ELF-1 (cell line): ENCODE data around the gene MAP1S.

Experiments
- DNase-seq: peaks from one replicate; pipeline ENCODE4 v3.0.0-alpha.2; 2016; ENCODE audit warnings: low read depth, low spot score

The MAP1S gene

DNA sequence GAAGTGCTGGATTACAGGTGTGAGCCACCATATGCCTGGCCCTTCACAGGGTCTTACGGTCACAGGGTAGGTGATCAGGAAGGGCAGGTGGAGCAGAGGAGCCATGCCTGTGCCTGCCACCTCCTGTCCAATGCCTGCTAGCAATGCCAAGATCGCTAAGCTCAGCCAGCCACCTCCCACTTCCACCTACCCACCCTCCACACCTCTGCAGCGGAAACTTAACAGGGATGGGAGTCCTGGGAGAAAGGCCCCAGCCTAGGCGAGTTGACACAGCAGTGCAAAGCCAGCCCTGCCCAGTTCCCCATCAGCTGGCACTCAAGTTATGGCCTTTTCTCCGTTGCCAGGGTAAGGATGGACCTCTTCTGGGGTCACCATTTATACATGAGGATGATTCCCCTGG lies 16.1 kb downstream of the MAP1S start:
- no peak for DNase-seq

DNA sequence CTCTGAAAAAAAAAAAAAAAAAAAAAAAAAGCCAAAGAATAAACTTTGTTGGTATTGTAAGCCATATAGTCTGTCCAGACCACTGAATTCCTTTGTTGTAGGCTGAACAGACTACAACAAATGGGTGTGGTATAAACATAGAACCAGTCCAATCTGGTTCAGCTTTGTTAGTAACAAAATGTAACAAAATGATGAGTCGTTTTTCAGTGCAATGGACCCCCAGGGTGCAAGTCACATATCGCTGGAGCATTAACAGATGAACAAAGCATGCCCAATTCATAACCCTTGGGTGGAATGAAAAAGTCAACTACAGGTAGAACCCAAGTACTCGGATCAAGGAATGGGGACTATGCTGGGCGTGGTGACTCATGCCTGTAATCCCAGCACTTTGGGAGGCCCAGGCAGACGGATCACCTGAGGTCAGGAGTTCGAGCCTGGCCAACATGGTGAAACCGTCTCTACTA lies 18.4 kb downstream of the MAP1S start:
- DNase-seq: no peak

DNA sequence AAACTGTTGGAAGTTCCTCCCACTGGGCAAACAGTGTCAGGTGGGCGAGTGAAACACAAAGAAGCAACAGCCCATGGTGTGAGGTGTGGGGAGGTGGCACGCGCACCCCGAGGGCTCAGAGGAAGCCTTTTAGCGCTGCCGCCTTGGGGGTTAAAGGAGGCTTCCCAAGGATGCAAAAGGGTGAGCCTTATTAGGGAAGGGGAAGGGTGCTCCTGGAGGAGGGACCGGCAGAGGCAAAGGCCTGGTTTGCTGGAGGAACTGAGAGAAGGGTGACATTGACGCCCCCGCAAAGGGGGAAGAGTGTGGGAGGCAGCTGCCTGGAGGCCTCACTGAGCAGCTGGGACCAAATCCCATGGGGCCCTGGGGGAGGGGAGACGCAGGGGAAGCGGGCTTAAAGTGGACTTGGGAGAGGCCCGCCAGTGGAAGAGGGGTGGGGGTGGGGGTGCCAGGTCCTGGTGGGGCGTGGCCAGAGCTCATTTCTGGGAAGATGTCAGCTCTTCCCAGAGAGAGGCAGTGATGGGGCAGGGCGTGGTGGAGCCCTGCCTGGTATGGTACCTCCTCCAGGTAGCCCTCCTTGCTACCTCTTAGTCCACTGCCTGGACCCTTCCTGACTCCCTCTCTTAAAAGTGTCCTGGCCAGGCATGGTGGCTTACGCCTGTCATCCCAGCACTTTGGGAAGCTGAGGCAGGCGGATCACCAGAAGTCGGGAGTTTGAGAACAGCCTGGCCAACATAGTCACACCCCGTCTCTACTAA lies 20.0 kb downstream of the MAP1S start:
- no peak for DNase-seq

DNA sequence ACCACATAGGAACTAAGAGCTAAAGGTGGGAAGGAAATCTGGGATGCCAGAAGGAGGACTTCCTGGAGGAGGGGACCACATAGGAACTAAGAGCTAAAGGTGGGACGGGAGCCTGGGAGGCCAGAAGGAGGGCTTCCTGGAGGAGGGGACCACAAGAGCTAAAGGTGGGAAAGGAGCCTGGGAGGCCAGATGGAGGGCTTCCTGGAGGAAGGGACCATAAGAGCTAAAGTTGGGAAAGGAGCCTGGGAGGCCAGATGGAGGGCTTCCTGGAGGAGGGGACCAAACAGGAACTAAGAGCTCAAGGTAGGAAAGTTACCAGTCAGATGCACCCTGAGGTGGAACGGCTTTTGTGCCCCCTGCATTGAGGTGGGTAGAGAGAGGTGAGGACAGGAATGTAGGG lies 22.2 kb downstream of the MAP1S start:
- no peak for DNase-seq

DNA sequence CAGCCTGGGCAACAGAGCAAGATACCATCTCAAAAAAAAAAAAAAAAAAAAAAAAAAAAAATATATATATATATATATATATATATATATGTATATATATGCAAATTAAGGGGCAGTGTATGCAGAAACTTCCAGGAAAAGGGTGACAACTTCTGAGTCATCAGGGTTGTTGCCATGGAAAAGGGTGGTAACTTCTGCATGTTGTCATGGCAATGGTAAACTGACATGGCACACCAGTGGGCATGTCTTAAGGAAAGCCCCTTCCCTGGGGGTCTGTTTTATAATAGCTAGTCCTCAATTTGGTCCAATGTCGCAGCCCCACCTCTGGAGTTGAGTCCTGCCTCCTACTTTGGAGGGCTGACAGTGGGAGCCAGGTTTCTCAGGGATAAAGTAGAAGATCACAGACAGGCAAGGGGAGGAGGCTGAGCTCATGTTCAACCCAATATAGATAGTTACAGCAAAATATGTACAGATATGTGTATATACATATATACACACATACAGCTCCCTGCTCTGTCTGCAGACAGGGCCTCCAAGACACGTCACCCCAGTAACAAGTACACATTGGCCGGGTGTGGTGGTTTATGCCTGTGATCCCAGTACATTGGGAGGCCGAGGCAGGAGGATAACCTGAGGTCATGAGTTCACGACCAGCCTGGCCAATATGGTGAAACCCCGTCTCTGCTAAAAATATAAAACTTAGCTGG lies 24.7 kb downstream of the MAP1S start:
- DNase-seq: no peak

DNA sequence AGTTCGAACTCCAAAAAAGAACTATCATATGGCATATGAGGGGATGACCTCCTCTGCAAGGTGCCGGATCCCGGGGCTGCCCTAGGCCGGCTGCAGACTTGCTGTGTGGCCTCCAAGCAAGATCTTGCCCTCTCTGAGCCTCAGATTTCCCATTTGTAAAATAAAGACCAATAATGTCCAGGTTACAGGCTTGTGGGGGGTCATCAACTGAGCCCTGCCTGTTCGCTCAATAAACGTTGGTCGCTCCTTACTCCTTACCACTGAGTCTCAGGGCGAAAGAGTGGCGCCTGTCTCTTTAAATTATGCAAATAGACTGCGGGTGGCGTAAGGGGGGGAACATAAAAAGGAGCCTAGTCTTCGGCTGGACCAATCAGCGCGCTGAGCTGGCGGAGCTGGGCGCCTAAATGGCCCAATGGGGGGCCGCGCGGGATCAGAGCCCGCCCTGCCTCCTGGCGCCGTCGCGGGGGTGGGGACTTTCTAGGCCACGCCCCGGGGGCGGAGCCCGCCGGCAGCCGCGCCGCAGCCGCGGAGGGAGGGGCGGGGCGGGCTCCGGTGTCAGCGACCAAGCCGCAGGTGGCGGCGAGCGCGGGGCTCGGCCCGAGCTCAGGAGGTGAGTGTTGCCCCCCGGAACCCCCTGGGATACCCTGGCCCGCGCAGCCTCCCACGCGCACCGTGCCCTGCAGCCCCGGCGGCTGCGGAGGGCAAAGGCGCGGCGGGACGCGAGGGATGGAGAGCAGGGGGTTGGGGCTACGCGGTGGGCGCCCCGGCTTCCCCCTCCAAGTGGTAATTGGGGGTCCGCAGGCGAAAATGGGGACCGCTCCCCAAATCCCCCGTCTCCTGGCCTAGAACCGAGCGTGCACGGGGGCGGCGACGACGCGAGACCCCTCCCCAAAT lies 28.2 kb downstream of the MAP1S start:
- peak; percentile 96 for DNase-seq

DNA sequence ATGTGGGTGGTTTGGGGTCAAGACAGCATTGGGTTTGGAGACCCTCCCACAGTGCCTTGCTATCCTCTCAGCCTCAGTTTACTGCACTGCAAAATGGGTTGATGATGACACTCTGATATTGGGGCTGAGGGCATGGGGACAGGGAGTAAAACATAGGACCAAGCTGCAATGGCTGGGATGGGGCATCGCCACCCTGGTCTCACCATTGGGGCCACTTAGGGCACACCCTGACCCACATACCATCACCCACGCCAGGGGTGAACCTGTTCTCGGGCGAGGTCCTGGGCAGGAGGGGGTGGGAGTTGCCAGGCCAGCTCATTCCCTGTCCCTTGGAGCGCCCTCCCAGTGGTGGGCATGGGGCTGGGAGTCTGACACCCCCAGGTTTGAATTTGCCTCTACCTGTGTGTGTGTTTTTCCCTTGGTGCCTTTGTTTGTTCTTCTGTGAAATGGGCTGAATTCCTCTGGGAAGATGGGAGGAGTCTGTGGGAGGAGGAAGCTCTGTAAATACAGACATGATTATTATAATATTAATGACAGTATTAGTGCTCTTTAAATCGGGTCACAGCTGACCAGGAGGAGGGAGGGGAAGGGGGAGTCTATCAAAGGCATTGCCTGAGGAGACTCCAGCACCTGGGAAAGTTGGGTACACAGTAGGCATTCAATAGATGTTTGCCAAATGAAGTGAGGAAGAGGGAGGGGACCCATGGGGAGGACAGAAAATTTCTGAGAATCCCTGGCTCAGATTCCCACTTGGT lies 29.8 kb downstream of the MAP1S start:
- DNase-seq: no peak

DNA sequence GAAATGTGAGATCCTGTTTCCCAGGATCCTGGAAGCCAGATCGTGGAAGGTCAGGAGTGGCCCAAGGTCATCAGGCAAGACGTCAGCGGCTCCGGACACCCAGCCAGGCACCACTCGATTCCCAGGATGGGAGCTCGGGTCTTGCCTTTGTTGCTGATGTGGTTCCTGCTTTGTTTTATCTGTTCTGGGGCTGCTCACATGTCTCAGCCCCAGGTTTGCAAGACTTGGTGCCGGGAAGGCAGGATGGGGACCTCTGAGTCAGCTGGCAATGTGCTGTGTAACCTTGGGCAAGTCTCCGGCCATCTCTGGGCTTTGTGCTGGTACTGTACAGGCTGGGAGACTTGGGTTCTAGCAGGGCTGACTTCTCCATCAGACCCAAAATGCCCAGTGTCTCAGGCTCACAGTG lies 30.6 kb downstream of the MAP1S start:
- DNase-seq: no peak

DNA sequence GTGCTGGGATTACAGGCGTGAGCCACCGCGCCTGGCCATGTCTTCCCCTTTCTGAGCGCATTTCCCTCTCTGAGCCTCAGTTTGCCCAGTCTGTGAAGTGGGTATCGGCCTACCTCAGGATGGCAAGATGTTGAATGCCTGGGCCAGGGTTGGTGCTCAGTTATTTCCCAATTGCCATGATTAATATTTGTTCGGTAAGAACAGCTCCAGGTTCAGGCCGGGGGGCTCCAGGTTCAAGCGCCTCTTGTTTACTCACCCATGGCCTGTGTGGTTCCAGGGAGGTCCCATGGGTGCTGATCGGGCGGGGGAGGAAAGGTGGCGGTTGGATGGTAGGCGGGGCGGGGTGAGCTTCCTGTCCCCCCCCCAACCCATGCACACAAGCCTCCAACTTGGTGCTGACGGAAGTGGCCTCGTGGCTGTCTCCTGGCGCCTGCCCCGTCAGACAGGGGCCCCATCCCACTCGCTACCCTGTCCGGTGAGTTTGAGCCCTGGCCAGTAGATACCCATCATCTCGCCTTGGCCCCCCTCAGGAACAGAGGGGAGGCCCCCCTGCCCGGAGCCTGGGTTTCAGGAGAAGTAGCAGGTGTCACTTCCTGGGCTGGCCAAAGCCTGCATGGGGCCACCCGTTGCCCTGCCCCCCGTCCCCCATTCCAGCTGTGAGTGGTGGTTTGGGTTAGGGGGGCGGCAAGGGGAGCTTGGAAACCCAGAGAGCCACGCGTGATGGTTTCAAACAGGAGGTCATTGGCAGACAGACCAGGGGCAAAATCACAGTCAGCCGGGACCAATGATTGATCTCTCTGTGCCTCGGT lies 32.0 kb downstream of the MAP1S start, which contains the start of gene FCHO1:
Gene FCHO1, plus strand, starts transcription at position 375 of the 809 bp plus-strand sequence. CDS start 3,688 bp downstream, outside the sequence.
- no peak for DNase-seq

DNA sequence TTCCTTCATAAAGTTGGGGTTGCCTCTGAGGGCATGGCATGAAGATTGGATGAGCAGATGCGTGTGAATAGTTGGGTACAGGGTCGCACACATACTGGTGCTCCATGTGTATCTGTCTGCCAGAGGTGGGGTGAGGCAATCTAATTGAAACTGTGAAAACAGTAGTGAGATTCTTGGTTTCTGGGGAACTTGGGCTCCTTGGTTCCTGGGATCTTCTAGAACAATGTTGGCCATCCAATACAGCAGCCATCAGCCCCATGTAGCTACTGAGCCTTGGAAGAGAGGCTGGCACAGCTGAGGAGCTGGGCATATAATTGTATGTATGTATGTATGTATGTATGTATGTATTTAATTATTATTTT lies 32.6 kb downstream of the MAP1S start:
- no peak for DNase-seq

DNA sequence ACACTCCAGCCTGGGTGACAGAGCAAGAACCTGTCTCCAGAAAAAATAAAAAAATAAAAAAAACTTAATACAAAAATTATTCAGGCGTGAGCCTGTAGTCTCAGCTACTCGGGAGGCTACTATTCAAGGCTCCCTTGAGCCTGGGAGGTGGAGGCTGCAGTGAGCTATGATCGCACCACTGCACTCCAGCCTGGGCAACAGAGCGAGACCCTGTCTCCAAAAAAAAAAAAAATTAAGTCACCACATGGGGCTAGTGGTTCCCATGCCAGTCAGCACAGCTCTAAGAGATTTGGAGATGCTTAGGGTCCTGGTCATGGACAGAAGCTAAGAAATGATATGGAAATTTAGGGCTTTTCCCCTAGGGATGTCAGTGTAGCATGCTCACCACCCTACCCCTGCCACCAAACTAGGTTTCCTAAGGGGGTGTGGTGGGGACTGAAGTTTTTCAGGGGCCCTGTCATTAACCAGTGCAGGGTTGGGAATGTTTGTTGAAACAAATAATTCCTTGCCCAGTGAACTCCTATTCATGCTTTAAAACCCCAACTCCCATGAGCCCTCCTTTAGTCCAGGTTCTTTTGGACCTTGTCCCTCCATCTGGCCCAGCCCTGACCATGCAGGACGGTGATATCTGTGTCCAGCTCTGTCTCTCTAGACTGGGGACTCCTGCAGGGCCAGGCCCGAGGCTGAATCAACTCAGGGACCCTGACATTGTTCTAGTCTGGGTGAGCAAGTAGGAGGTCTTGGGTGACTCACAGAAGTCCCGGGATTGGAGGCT lies 33.8 kb downstream of the MAP1S start:
- DNase-seq: no peak

DNA sequence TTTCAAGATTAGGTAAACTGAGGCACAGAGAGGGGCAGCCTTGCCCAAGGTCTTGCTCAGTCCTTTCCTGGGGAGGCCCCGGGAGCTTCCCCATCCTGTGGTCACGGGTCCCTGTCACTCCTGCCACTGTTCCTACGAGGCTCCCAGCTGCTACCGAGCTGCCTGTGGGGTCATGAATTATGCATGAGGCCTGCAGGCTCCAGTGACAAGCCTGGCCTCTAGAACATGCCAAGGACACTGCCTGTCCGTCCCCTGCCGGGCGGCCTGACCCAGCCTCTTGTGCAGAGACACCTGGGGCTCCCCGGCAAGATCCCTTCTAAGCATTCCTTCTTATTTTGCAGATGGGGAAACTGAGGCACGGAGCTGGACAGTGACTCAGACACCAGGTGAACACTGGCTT lies 34.7 kb downstream of the MAP1S start:
- DNase-seq: no peak

DNA sequence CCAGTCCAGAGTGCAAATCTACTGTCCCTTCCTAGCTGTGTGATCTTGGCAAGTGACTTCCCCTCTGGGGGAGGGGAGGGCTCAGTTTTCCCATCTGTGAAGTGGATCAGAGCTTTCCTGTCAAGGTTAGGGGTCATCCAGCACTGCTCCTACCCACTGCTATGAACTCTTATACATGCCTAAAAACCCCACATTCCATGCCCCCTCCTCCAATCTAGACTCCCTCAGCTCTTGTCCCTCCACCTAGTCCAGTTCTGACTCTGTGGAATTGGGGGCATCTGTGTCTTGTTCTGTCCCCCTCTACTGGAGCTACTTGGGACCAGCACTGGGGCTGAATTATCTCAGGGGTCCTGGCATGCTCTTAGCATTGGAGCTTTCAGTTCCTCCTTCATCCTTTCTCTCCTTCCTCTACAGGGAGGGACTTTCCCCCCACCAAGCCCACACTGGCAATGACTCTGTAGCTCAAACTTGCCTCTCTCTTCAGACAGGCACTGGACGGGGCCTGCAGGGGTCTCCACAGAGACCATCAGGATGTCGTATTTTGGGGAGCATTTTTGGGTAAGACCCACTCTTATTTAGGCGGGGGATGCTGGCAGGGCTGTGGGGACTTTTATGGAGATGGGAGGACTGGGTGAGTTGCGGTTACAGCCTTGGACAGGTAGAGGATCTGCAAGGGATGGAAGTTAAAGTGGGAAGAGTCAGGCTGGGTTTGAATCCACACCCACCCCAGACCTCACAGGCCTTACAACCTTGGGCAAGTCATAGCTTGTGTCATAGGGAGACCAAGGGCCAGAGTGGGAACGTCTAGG lies 35.6 kb downstream of the MAP1S start:
- no peak for DNase-seq

DNA sequence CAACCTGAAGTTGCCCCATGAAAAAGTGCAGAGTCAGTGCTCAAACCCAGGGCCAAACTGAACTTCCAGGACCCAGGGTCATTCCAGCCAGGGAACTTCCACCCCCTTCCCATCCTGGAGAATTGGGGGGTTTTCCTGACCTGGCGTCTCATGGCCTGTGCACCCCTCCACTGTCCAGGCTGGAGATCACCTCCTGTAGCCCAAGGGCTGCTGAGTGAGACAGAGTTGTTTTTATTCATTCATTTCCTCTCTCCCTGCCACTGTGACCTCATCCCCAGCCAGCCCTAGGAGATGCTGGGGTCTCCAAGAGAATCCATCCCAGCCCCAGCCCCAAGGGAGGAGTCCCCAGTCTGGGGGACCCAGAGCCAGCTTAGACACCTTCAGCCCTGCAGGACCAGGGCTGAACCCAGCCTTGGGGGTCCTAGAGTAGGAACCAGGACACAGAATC lies 36.2 kb downstream of the MAP1S start:
- no peak for DNase-seq

DNA sequence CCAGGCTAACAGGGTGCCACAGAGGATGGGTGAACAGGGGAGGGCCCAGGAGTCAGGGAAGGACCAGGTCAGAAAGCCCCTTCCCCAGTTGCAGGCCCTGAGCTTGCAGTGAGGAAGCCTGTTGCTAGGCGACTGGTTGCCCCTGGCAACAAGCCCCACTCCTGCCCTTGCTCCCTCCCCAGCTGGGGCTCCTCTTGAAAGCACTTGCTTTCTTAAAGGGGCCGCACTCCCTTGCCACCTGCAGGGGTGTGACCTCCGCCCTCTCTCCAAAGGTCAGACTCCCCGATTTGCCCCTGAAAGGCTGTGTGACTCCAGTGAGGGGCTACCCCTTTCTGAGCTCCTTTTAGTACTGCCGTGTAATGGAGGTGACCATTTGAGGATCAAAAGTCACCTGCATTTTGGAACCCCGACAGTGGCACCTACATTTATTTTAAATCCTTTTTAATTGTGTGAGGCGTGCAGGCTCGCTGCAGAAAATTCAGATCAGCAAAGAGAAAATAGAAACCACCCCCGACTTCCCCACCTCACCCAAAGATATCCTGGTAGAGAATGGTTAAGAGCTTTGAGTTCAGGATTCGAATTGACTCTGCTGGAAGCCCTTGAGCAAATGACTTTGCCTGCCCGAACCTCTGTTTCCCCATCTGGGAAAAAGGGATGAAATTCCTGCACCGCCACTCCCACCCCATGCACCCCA lies 36.8 kb downstream of the MAP1S start:
- peak; percentile 92 for DNase-seq

DNA sequence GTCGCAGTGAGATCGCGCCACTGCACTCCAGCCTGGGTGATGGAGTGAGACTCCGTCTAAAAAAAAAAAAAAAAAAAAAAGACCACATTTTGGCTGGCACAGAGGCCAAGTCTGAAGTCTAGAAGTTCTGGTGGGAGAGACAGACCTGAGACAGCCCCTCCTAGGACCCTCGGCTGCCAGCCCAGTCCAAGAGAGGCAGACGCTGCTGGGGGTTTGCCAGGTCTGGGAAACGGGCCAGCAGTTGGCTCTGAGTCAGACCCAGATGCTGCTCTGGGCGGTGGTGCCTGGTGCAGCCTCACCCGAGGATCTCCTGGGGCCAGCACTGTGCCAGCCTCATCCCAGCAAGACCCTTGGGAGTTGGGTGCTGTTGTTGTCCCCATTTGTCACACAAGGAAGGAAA lies 37.8 kb downstream of the MAP1S start:
- DNase-seq: no peak

DNA sequence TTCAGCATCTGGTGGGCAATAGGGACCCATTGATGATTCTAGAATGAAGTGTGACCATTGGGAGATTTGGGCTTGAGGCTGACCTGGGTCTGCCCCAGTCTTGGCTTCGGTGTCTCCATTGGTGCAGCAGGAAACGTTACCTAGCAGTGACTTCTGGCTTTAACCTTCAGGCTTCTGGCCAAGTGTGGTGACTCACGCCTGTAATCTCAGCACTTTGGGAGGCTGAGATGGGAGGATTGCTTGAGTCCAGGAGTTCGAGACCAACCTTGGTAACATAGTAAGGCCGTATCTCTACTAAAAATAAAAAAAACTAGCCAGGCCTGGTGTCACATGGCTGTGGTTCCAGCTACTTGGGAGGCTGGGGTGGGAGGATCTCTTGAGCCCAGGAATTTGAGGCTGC lies 39.2 kb downstream of the MAP1S start:
- DNase-seq: no peak

DNA sequence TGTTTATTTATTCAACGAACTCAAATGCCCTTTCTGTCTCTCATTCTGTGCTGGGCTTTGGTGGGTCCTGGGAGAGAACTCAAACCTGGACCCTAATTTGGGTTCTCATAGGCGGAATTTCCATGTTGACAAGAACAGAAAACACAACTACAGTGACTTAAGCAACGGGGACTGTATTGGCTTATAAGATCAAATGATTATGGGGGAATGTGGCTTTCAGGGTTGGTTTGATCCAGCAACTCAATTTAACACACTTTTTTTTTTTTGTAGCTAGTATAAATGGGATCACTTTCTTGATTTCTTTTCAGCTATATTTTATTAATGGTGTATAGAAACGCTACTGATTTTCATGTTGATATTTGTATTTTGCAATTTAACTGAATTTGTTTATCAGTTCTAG lies 41.9 kb downstream of the MAP1S start:
- DNase-seq: no peak
